Vagina (tissue), 2 donors: ENCODE data around the gene CHRNA4.

Experiments used
- CTCF ChIP-seq, 3 experiments: fragments of 450-650 bp in 2 of 3; fragments of 200-600 bp in 1 of 3; sonication (generic) in 1 of 3; IDR thresholded peaks; one replicate each; pipeline ENCODE4 v1.5.1; 2017 to 2019; ENCODE audit warnings: antibody characterized with exemption in 3 of 3, mild to moderate bottlenecking in 2 of 3, moderate library complexity in 2 of 3
- POLR2AphosphoS5 ChIP-seq, 2 donors: sonication (generic); formaldehyde crosslinking; IDR thresholded peaks; one replicate each; pipeline ENCODE4 v1.9.0; 2017; ENCODE audit warnings: antibody characterized with exemption in 2 of 2, mild to moderate bottlenecking in 2 of 2, low read depth in 1 of 2; ENCODE audit not compliant: insufficient read depth in 1 of 2

DNA sequence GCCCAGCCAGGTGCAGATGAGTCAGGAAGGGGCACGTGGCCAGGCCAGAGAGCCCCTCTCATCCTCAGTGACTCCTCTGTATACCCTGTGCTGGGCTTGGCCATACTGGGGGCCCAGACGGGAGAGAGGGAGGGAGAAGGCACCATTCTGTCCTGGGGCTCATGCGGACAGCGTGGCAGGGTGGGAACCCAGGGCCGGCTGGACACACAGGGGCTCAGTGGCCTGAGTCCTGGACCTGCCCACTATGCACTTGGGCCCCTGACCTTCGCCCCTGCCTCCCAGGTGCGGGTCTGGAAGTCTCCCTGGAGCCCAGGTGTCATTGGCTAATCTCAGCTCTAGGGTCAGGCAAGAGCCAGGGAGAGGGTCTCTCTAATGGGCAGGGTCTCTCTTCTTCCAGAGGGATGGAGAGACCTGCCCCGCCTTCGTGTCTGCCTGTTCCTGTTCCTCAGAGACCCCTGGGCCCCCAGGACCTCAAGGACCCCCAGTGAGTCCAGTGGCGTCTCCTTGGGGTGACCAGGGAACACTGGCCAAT is 40.5 kb downstream of the CHRNA4 start:
- TF ChIP-seq POLR2AphosphoS5 (IDR thresholded peaks at IDR 0.05; ENCODE audit: insufficient read depth in 1 of 2, low read depth in 1 of 2) = no peak
- no peak for TF ChIP-seq CTCF (IDR thresholded peaks at IDR 0.05)
